Ureter (tissue), 1 donor: ENCODE results near the gene TIMP4. TPM values are rescaled to one million over a fixed set of nuclear protein-coding genes. Genes with fewer than 3 reads are reported as not detected.

Experiments used
- total RNA-seq: library from RNA; stranded (reverse); gene quantifications from one replicate; pipeline ENCODE4 v1.2.4, GENCODE V29; 2023
- donor health status: DM: yes; HTN: yes; CAD: no.

TIMP4 gene
- total RNA-seq, 1 donor from 2014 or later, result 16.5 TPM

Other genes with a start within 250 kb of the TIMP4 start
- 4.0 TPM for gene SYN2, start 154.5 kb downstream of the TIMP4 start, total RNA-seq
- 214 TPM for gene PPARG, start 130.2 kb upstream of the TIMP4 start, total RNA-seq